Sigmoid colon (tissue), 7 donors: ENCODE measurements around the gene FSTL1. TPM values are rescaled to one million over a fixed set of nuclear protein-coding genes. Genes with fewer than 3 reads are reported as not detected.

Experiments used
- DNase-seq: peaks from one replicate; pipeline ENCODE4 v3.0.0-alpha.2; 2019
- H3K27ac ChIP-seq, 4 donors: fragments of 200-600 bp; sonication (generic); one replicate each; pipeline ENCODE4 v1.5.1; 2016 to 2019; ENCODE audit warnings: mild to moderate bottlenecking in 1 of 4
- H3K27me3 ChIP-seq, 3 donors: fragments of 200-600 bp; sonication (generic); one replicate each; pipeline ENCODE4 v1.5.1; 2019; ENCODE audit warnings: mild to moderate bottlenecking in 1 of 3
- H3K36me3 ChIP-seq, 4 donors: fragments of 200-600 bp; sonication (generic); one replicate each; pipeline ENCODE4 v1.5.1; 2016 to 2019
- H3K4me1 ChIP-seq, 4 donors: fragments of 200-600 bp; sonication (generic); one replicate each; pipeline ENCODE4 v1.5.1; 2017 to 2019
- H3K4me3 ChIP-seq, 4 donors: fragments of 200-600 bp; sonication (generic); one replicate each; pipeline ENCODE4 v1.5.1; 2017 to 2019; ENCODE audit warnings: mild to moderate bottlenecking in 2 of 4, moderate library complexity in 1 of 4
- H3K9me3 ChIP-seq, 4 donors: fragments of 200-600 bp in 3 of 4; sonication (generic) in 3 of 4; one replicate each; pipeline versions ENCODE4 v1.5.1 to v1.6.1; 2013 to 2019
- CTCF ChIP-seq, 4 experiments: fragments of 450-650 bp in 3 of 4; fragments of 200-600 bp in 1 of 4; IDR thresholded peaks; one replicate each; pipeline ENCODE4 v1.5.1; 2016 to 2019; ENCODE audit warnings: antibody characterized with exemption in 4 of 4, mild to moderate bottlenecking in 3 of 4, moderate library complexity in 2 of 4
- EP300 ChIP-seq, 4 donors: sonication (generic); formaldehyde crosslinking; IDR thresholded peaks; one replicate each; pipeline ENCODE4 v1.6.1; 2017; ENCODE audit warnings: antibody characterized with exemption in 4 of 4
- POLR2A ChIP-seq, 2 donors: fragments of 450-650 bp; IDR thresholded peaks; one replicate each; pipeline ENCODE4 v1.6.1; 2016; ENCODE audit warnings: antibody characterized with exemption in 2 of 2, mild to moderate bottlenecking in 2 of 2, moderate library complexity in 2 of 2
- POLR2AphosphoS5 ChIP-seq, 4 donors: sonication (generic); formaldehyde crosslinking; IDR thresholded peaks; one replicate each; pipeline ENCODE4 v1.6.1; 2017; ENCODE audit warnings: antibody characterized with exemption in 4 of 4
- WGBS, 2 donors: extraction: QIAGEN DNeasy Blood & Tissue Kit; methylation state at CpG; one replicate each; pipeline ENCODE4 v1.1.7; 2013; 5-methylcytosine and 5-hydroxymethylcytosine counted together
- intact Hi-C: fragments of 100-400 bp; cut with DNase I; formaldehyde crosslinking; loops from one replicate; pipeline ENCODE4 v1.15.1; 2023
- polyA plus RNA-seq, 3 donors: library from polyadenylated mRNA; stranded (reverse); fragments of 200-250 nt; gene quantifications; one replicate each; pipeline ENCODE4 v1.2.3, GENCODE V29; 2013
- total RNA-seq, 4 donors: library from RNA; depleted of rRNA; stranded (reverse); fragments of >200 nt; gene quantifications; one replicate each; pipeline ENCODE4 v1.1.0, GENCODE V29; 2016
- donor health status: healthy with polysubstance abuse.
- donor health status: Bipolar disorder and iron deficiency.
- donor health status: healthy.

The FSTL1 gene
- total and polyA plus RNA-seq, 7 donors = 8.1 to 653 (median 266) TPM

GRCh38 chr3:120433662-120434331 lies 17.0 kb downstream of the FSTL1 start:
- no peak for DNase-seq
- peaks cover 0 to 100% (median 98%) of the 10 kb centered on the region in 4 donors for H3K4me1 ChIP-seq

DNA sequence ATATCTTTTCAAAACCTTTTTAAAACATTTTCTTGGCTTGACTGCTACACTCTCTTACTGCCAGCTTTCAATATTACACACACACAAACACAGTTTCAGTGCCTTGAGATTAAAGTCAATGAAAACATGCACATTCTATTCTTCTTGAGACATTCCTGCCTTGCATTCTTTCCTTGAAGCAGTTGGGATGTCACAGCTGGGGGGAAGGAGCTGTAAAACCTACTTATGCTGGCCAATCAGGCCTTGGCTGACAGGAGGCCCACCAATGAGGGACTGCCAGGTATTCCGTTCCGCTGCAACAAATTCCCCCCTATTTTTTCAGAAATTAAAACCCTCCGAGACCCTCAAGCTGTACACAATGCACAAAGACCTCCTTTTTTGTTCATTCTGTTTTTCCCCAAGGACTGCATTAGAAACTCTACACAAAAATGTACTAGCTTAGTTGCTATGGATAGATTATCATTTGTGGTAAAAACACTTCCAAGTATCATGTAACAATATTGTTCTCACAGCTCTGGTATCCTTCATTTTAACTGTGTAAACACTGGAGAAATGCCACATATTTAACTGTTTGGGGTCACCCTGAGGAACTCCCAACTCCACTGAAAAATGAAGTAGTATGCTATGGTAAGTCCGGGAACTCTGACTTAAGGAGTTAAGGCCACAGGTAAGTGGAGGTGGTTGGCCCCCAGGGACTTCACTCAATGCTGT lies 18.5 kb downstream of the FSTL1 start:
- intact Hi-C loops = no loop called here

More at GRCh38 chr3:120433662-120434331, 17.0 kb downstream of the FSTL1 start:
- Histone ChIP-seq H3K27me3 (no peaks in the 10 kb centered on the region), H3K4me3 (no peak overlapping the region), H3K9me3 (no peaks in the 10 kb centered on the region), H3K36me3 (peaks cover 0 to 26% (median 1%) of the 10 kb centered on the region in 4 donors), H3K27ac (peak overlapping the region; percentile 61 to 96 (median 80))
- intact Hi-C loops = no loop called here
- 94 to 96% methylated on average over 4 of the region's 4 CpGs for WGBS, 2 donors
- no peak for TF ChIP-seq POLR2A (IDR thresholded peaks at IDR 0.05)
- no peak for TF ChIP-seq EP300 (IDR thresholded peaks at IDR 0.05)
- TF ChIP-seq CTCF (IDR thresholded peaks at IDR 0.05) = no peak
- no peak for TF ChIP-seq POLR2AphosphoS5 (IDR thresholded peaks at IDR 0.05)

DNA sequence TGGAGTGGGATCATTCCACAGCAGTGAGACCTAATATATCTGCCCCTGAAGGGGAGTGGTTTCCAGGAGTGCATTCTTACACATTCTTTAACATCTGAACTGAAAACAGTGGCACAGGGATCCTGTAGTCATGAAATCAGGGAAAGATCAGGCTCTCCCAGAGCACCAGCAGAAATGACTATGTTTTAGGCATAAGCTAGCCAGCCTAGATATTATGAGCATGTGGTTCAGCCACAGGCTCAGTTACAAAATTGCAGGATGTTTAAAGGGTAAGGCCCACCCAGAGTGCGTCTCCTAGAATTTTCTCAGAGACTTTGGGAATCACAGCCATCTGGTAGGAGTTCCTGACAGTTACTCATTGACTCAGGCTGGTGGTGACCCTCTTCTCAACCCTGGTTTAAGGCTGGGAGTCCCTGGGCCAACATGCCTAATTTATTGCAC lies 20.9 kb downstream of the FSTL1 start:
- Histone ChIP-seq H3K36me3 (peaks cover 0 to 31% (median 2%) of the 10 kb centered on the region in 4 donors), H3K4me3 (no peak overlapping the region), H3K27me3 (no peaks in the 10 kb centered on the region), H3K27ac (peak overlapping the region; percentile 18 to 96 (median 62)), H3K4me1 (peaks cover 0 to 100% (median 97%) of the 10 kb centered on the region in 4 donors), H3K9me3 (no peaks in the 10 kb centered on the region)
- WGBS, 2 donors = 74 to 84% methylated on average over 1 of the region's 1 CpG
- DNase-seq = no peak
- intact Hi-C loops = no loop called here
- TF ChIP-seq EP300 (IDR thresholded peaks at IDR 0.05) = no peak

More for the DNA sequence above, 18.5 kb downstream of the FSTL1 start:
- Histone ChIP-seq H3K9me3 (no peaks in the 10 kb centered on the region), H3K4me1 (peaks cover 0 to 100% (median 96%) of the 10 kb centered on the region in 4 donors), H3K4me3 (no peak overlapping the region), H3K36me3 (peaks cover 0 to 31% (median 2%) of the 10 kb centered on the region in 4 donors), H3K27ac (peak overlapping the region; percentile 61 to 96 (median 80)), H3K27me3 (no peaks in the 10 kb centered on the region)
- DNase-seq = no peak
- TF ChIP-seq EP300 (IDR thresholded peaks at IDR 0.05) (no peak), POLR2AphosphoS5 (IDR thresholded peaks at IDR 0.05) (no peak), CTCF (IDR thresholded peaks at IDR 0.05) (no peak), POLR2A (IDR thresholded peaks at IDR 0.05) (no peak)
- WGBS, 2 donors = 78 to 87% methylated on average over 4 of the region's 4 CpGs

DNA sequence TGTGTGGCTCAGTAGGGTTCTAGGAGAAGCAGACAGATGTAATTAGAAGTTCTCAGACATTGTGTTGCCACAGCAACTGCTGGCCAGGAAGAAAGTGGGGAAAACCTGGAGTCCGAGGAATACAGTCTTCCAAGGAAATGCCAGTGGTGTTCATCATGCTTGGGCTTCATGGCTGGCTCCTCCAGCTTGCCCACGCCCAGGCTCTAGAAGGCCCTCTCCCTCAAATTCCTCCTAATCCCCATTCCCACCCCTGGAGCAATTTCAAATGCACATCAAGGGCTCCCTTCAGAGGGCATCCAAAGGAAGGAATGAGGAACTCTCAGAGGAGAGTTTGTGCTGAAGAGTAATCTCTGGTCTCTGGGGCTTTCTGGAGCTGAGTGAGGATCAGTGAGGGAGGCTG lies 21.9 kb downstream of the FSTL1 start:
- Histone ChIP-seq H3K9me3 (no peaks in the 10 kb centered on the region), H3K36me3 (peaks cover 0 to 22% (median 2%) of the 10 kb centered on the region in 4 donors), H3K27me3 (no peaks in the 10 kb centered on the region), H3K27ac (peak overlapping the region in 3 of 4 donors; percentile 41 to 96 (median 84)), H3K4me3 (no peak overlapping the region), H3K4me1 (peaks cover 0 to 100% (median 97%) of the 10 kb centered on the region in 4 donors)
- intact Hi-C loops = no loop called here
- 81 to 92% methylated on average over 2 of the region's 2 CpGs for WGBS, 2 donors
- TF ChIP-seq CTCF (IDR thresholded peaks at IDR 0.05) (no peak), POLR2AphosphoS5 (IDR thresholded peaks at IDR 0.05) (no peak), POLR2A (IDR thresholded peaks at IDR 0.05) (no peak), EP300 (IDR thresholded peaks at IDR 0.05) (no peak)
- DNase-seq = no peak

- no peak overlapping the region for H3K4me3 ChIP-seq
- no peaks in the 10 kb centered on the region for H3K27me3 ChIP-seq
- peaks cover 0 to 100% (median 96%) of the 10 kb centered on the region in 4 donors for H3K4me1 ChIP-seq
- peak overlapping the region; percentile 79 to 96 (median 85) for H3K27ac ChIP-seq
- DNase-seq = no peak
- H3K9me3 ChIP-seq = no peaks in the 10 kb centered on the region
- TF ChIP-seq POLR2A (IDR thresholded peaks at IDR 0.05) = no peak
- no peak for TF ChIP-seq EP300 (IDR thresholded peaks at IDR 0.05)
- TF ChIP-seq CTCF (IDR thresholded peaks at IDR 0.05) = no peak
- no peak for TF ChIP-seq POLR2AphosphoS5 (IDR thresholded peaks at IDR 0.05)
- H3K36me3 ChIP-seq = peaks cover 0 to 20% (median 2%) of the 10 kb centered on the region in 4 donors
- intact Hi-C loops = no loop called here
These were observed 23.6 kb downstream of the FSTL1 start for GRCh38 chr3:120427201-120427600.
